ENCODE data around the gene TLCD2. TPM values are rescaled to one million over a fixed set of nuclear protein-coding genes. Genes with fewer than 3 reads are reported as not detected.

TLCD2 gene
- total and polyA plus RNA-seq, 9 donors, result 2.6 to 8.0 (median 4.9) TPM

- H3K4me3 ChIP-seq (ENCODE audit: low read length), result peak overlapping the region; percentile 89
- H3K36me3 ChIP-seq (ENCODE audit: control insufficient read depth, insufficient read depth, low read length), result peaks cover 28% of the 10 kb centered on the region
- peak overlapping the region; percentile 100 for H3K27ac ChIP-seq (ENCODE audit: low read length)
- H3K27me3 ChIP-seq (ENCODE audit: control insufficient read depth, insufficient read depth, low read length), result no peaks in the 10 kb centered on the region
- peaks cover 64% of the 10 kb centered on the region for H3K4me1 ChIP-seq (ENCODE audit: control insufficient read depth, insufficient read depth, low read length)
- no peaks in the 10 kb centered on the region for H3K9me3 ChIP-seq (replicated peaks; ENCODE audit: control insufficient read depth, low read depth, low read length)
- WGBS (ENCODE audit: insufficient coverage), result 0% methylated on average over 59 of the region's 70 CpGs
- peak; percentile 100 for DNase-seq
Observed at GRCh38 chr17:1716076-1716911, 6.1 kb upstream of the TLCD2 start.

GRCh38 chr17:1715803-1716075 lies 5.6 kb upstream of the TLCD2 start:
- peaks cover 32% of the 10 kb centered on the region for H3K36me3 ChIP-seq (ENCODE audit: control insufficient read depth, insufficient read depth, low read length)
- peaks cover 65% of the 10 kb centered on the region for H3K4me1 ChIP-seq (ENCODE audit: control insufficient read depth, insufficient read depth, low read length)
- H3K9me3 ChIP-seq (replicated peaks; ENCODE audit: control insufficient read depth, low read depth, low read length), result no peaks in the 10 kb centered on the region
- DNase-seq, result no peak
- WGBS (ENCODE audit: insufficient coverage), result 0% methylated on average over 9 of the region's 23 CpGs
- peak overlapping the region; percentile 98 for H3K27ac ChIP-seq (ENCODE audit: low read length)
- peak overlapping the region; percentile 89 for H3K4me3 ChIP-seq (ENCODE audit: low read length)
- H3K27me3 ChIP-seq (ENCODE audit: control insufficient read depth, insufficient read depth, low read length), result no peaks in the 10 kb centered on the region

DNA sequence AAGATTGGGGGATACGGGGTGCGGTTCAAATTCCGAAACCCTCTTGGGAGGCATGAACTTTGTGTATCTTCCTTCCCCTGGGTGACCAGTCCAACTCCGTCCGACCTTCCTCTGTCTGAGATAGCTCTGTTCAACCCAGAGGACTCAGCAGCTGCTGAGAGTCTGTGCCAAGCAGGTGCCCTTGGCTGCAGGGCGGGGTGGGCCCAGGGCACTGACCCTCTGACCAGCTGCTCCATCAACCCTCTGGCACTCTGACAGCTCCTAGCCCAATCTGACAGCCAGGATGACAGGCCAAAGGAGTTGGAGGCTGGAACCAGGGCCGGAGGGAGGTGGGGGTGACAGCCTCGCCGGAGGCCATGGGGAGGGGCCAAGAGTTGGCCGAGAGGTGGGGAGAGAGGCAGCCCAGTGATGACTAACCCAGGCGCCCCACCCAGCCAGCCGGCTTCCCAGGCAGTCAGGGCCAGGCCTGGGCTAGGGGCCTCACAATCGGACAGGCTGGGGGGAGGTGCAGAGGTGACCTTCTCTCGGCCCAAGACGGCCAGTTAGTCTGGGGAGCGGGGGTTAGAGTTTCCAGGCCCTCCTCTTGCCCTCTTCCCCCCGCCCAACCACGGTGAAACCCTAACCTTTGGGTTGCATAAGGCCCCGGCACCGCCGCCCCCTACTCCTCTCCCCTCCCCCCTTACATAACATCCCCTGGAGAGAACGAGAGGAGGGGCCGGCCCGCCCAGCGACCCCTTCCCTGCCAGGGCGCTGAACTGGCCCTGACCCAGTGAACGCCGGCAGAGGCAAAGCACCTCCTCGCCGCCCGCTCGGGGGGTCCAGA lies 5.0 kb upstream of the TLCD2 start:
- peaks cover 66% of the 10 kb centered on the region for H3K4me1 ChIP-seq (ENCODE audit: control insufficient read depth, insufficient read depth, low read length)
- peak; percentile 97 for DNase-seq
- peak overlapping the region; percentile 98 for H3K27ac ChIP-seq (ENCODE audit: low read length)
- peak overlapping the region; percentile 89 for H3K4me3 ChIP-seq (ENCODE audit: low read length)
- peaks cover 32% of the 10 kb centered on the region for H3K36me3 ChIP-seq (ENCODE audit: control insufficient read depth, insufficient read depth, low read length)
- no peaks in the 10 kb centered on the region for H3K9me3 ChIP-seq (replicated peaks; ENCODE audit: control insufficient read depth, low read depth, low read length)
- H3K27me3 ChIP-seq (ENCODE audit: control insufficient read depth, insufficient read depth, low read length), result no peaks in the 10 kb centered on the region
- 0% methylated on average over 19 of the region's 32 CpGs for WGBS (ENCODE audit: insufficient coverage)

DNA sequence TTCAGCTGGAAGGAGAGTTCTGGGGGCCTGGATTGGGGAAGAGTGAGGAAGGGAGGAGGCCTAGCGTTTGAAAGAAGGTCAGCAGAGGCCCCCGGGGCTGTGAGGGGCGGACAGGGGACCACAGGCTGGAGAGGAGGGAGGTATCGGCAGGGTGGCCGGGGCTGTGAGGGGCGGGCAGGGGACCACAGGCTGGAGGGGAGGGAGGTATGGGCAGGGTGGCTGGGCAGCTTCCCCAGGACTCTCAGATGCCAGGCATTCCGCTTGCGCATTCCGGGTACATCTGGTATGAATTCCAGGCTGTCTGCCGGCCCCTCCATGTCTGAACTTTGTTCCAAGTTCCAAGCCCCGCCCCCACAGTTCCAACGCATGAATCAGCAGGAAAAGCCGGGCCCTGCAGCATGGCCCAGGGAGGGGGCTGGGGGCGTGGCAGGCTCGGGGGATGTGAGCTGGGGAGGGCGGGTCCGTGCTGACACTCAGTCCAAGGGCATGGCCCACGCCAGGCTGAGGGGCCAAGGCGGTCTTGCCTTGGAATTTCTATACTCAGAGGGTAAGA lies 4.3 kb upstream of the TLCD2 start:
- peak overlapping the region; percentile 98 for H3K27ac ChIP-seq (ENCODE audit: low read length)
- peak; percentile 99 for DNase-seq
- peak overlapping the region; percentile 89 for H3K4me3 ChIP-seq (ENCODE audit: low read length)
- no peaks in the 10 kb centered on the region for H3K27me3 ChIP-seq (ENCODE audit: control insufficient read depth, insufficient read depth, low read length)
- peaks cover 62% of the 10 kb centered on the region for H3K4me1 ChIP-seq (ENCODE audit: control insufficient read depth, insufficient read depth, low read length)
- 0% methylated on average over 15 of the region's 19 CpGs for WGBS (ENCODE audit: insufficient coverage)
- H3K9me3 ChIP-seq (replicated peaks; ENCODE audit: control insufficient read depth, low read depth, low read length), result no peaks in the 10 kb centered on the region
- H3K36me3 ChIP-seq (ENCODE audit: control insufficient read depth, insufficient read depth, low read length), result peaks cover 32% of the 10 kb centered on the region

GRCh38 chr17:1713878-1714426 lies 3.8 kb upstream of the TLCD2 start:
- peaks cover 67% of the 10 kb centered on the region for H3K4me1 ChIP-seq (ENCODE audit: control insufficient read depth, insufficient read depth, low read length)
- WGBS (ENCODE audit: insufficient coverage), result 4% methylated on average over 9 of the region's 11 CpGs
- H3K27me3 ChIP-seq (ENCODE audit: control insufficient read depth, insufficient read depth, low read length), result no peaks in the 10 kb centered on the region
- H3K36me3 ChIP-seq (ENCODE audit: control insufficient read depth, insufficient read depth, low read length), result peaks cover 32% of the 10 kb centered on the region
- DNase-seq, result peak; percentile 60
- peak overlapping the region; percentile 98 for H3K27ac ChIP-seq (ENCODE audit: low read length)
- H3K9me3 ChIP-seq (replicated peaks; ENCODE audit: control insufficient read depth, low read depth, low read length), result no peaks in the 10 kb centered on the region
- H3K4me3 ChIP-seq (ENCODE audit: low read length), result peak overlapping the region; percentile 89

DNA sequence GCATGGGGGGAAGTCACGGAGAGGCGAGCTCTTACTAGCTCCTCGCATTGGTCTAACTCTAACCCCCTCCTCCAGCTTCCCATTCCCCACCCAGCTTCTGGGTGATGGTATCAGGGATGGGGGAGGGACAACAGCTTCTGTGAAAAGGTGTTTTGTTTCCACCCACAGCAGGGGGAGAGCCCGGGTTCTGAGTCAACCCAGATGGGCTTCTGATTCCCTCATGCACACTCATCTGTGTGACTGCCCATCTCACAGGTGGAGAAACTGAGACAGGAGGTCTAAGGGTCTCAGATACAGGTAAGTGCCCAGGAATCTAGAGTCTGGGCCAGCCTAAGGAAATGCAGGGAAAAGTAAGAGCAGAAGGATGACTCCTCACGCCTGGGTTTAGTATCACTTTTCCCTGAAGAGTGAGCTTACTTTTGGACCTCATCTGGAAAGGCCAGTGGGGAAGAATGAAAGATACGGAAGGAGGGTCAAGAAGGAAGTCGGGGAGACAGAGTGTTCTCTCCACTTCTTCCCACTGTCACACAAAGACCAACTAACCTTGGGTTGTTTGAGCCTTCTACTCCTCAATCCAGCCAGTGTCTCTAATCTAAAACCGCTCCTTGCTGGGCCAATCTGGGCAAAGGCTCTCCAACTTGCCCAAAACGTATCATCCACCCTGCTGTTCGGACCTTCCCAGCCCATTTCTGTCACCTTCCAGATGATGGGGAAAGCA lies 3.1 kb upstream of the TLCD2 start:
- H3K27ac ChIP-seq (ENCODE audit: low read length), result peak overlapping the region; percentile 98
- no peak for DNase-seq
- H3K4me3 ChIP-seq (ENCODE audit: low read length), result no peak overlapping the region
- peaks cover 32% of the 10 kb centered on the region for H3K36me3 ChIP-seq (ENCODE audit: control insufficient read depth, insufficient read depth, low read length)
- WGBS (ENCODE audit: insufficient coverage), result 42% methylated on average over 4 of the region's 10 CpGs
- no peaks in the 10 kb centered on the region for H3K27me3 ChIP-seq (ENCODE audit: control insufficient read depth, insufficient read depth, low read length)
- peaks cover 65% of the 10 kb centered on the region for H3K4me1 ChIP-seq (ENCODE audit: control insufficient read depth, insufficient read depth, low read length)
- H3K9me3 ChIP-seq (replicated peaks; ENCODE audit: control insufficient read depth, low read depth, low read length), result no peaks in the 10 kb centered on the region

DNA sequence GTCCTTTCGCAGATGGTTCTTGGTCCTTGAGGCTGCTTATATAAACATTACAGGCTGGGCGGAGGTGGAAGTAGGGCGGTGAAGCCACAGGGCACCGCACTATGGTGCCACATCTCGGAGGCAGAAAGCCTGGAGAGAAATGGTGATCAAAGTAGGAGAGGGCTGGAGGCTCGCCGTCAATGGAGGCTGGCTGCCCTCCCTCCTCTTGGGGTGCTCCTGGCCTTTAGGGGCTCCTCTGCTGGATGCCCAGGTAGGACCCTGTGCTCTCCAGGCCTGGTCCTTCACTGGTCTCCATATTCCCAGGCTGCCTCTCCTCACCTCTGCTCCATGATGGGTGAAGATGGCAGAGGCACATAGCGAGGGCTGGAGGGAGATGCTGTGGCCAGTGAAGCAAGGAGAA lies 2.1 kb upstream of the TLCD2 start:
- DNase-seq, result no peak
- H3K36me3 ChIP-seq (ENCODE audit: control insufficient read depth, insufficient read depth, low read length), result peaks cover 35% of the 10 kb centered on the region
- no peak overlapping the region for H3K4me3 ChIP-seq (ENCODE audit: low read length)
- H3K27me3 ChIP-seq (ENCODE audit: control insufficient read depth, insufficient read depth, low read length), result no peaks in the 10 kb centered on the region
- H3K9me3 ChIP-seq (replicated peaks; ENCODE audit: control insufficient read depth, low read depth, low read length), result no peaks in the 10 kb centered on the region
- H3K27ac ChIP-seq (ENCODE audit: low read length), result no peak overlapping the region
- WGBS (ENCODE audit: insufficient coverage), result 100% methylated on average over 1 of the region's 8 CpGs
- peaks cover 55% of the 10 kb centered on the region for H3K4me1 ChIP-seq (ENCODE audit: control insufficient read depth, insufficient read depth, low read length)

DNA sequence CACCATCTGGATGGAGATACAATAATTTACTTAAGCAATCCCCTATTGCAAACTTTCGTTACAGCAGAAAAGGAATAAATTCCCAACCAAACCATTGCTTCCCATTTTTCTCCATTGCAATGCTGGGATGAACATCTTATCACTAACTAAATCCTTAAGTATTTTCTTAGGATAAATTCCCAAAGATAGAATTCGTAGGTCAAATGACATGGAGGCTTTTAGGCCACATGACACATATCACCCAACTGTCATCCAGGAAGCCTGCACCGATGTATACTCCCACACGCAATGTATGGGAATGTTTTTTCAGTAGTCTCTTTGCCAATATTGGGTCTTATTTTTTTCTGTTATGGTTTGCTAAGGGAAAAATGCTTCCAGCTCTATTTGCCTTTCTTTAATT lies 1.6 kb upstream of the TLCD2 start:
- no peak for DNase-seq
- Histone ChIP-seq H3K27me3 (ENCODE audit: control insufficient read depth, insufficient read depth, low read length) (no peaks in the 10 kb centered on the region), H3K9me3 (replicated peaks; ENCODE audit: control insufficient read depth, low read depth, low read length) (no peaks in the 10 kb centered on the region), H3K4me1 (ENCODE audit: control insufficient read depth, insufficient read depth, low read length) (peaks cover 50% of the 10 kb centered on the region), H3K36me3 (ENCODE audit: control insufficient read depth, insufficient read depth, low read length) (peaks cover 35% of the 10 kb centered on the region), H3K27ac (ENCODE audit: low read length) (no peak overlapping the region), H3K4me3 (ENCODE audit: low read length) (no peak overlapping the region)
- no CpG with 5 or more reads among the region's 4 CpGs for WGBS (ENCODE audit: insufficient coverage)

DNA sequence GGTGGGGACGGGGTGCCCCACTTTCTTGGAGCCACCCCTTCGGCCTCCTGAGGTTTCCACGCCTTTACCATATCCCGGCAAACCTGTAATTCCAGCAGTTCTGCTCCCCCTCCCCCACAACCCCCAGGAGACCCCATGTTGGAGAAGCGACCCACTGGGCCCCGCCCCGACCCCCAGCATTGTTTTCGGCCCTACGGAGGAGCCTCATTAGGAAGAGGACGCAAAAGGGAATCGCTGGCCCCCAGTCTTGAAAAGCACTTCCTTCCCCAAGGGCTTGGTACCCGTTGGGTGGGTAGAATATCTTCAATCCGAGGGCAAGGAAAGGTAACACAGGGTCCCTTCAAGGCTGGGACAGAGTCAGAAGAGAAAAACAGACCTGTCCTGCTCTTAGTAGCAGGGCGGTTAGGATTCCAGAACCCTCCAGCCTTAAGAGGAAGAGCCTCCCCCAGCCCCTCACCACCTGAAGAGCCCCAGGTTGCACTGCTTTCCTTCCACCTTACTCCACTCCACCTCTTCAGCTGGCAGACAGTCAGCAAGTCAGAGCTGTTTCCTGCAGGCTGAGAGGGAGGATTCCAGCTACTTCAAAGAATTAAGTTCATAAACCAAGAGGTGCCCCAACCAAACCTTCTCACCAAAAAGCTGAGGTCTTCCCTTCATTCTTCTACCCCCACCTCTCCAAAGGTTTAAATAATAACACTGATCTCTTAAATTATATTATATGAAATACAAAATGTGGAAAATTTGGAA lies 803 bp upstream of the TLCD2 start:
- Histone ChIP-seq H3K4me3 (ENCODE audit: low read length) (peak overlapping the region; percentile 50), H3K27me3 (ENCODE audit: control insufficient read depth, insufficient read depth, low read length) (no peaks in the 10 kb centered on the region), H3K27ac (ENCODE audit: low read length) (peak overlapping the region; percentile 45), H3K36me3 (ENCODE audit: control insufficient read depth, insufficient read depth, low read length) (peaks cover 35% of the 10 kb centered on the region), H3K4me1 (ENCODE audit: control insufficient read depth, insufficient read depth, low read length) (peaks cover 48% of the 10 kb centered on the region), H3K9me3 (replicated peaks; ENCODE audit: control insufficient read depth, low read depth, low read length) (no peaks in the 10 kb centered on the region)
- DNase-seq, result no peak
- 29% methylated on average over 5 of the region's 14 CpGs for WGBS (ENCODE audit: insufficient coverage)

All from muscle of leg (tissue), 11 donors.